Mucosa of stomach (tissue), 1 donor: ENCODE measurements around the gene GRM7.

ENCODE experiments used
- H3K27me3 ChIP-seq: one replicate; pipeline ENCODE4 v1.7.0; 2013; ENCODE audit warnings: mild to moderate bottlenecking, low read length; ENCODE audit not compliant: control insufficient read depth, insufficient read depth
- H3K36me3 ChIP-seq: one replicate; pipeline ENCODE4 v1.7.0; 2013; ENCODE audit warnings: low read length; ENCODE audit not compliant: control insufficient read depth, insufficient read depth
- H3K4me1 ChIP-seq: one replicate; pipeline ENCODE4 v1.7.0; 2013; ENCODE audit warnings: mild to moderate bottlenecking, low read length; ENCODE audit not compliant: control insufficient read depth, insufficient read depth
- H3K4me3 ChIP-seq: one replicate; pipeline ENCODE4 v1.7.0; 2013; ENCODE audit warnings: low read length
- H3K9ac ChIP-seq: one replicate; pipeline ENCODE4 v1.7.0; 2013; ENCODE audit warnings: mild to moderate bottlenecking, low read length, moderate library complexity
- H3K9me3 ChIP-seq: one replicate; pipeline ENCODE4 v1.7.0; 2013; ENCODE audit warnings: mild to moderate bottlenecking, low read length, moderate library complexity; ENCODE audit not compliant: control insufficient read depth
- donor health status: Pancreatic carcinoma.

GRM7 gene

GRCh38 chr3:7207928-7208327, 347.0 kb downstream of the GRM7 start:
- Histone ChIP-seq H3K9me3 (no peaks in the 10 kb centered on the region), H3K4me1 (no peaks in the 10 kb centered on the region), H3K27me3 (no peaks in the 10 kb centered on the region), H3K36me3 (no peaks in the 10 kb centered on the region), H3K4me3 (no peak overlapping the region), H3K9ac (no peak overlapping the region)

- no peak overlapping the region for H3K4me3 ChIP-seq
- H3K9me3 ChIP-seq = no peaks in the 10 kb centered on the region
- H3K27me3 ChIP-seq = no peaks in the 10 kb centered on the region
- no peak overlapping the region for H3K9ac ChIP-seq
- no peaks in the 10 kb centered on the region for H3K4me1 ChIP-seq
- no peaks in the 10 kb centered on the region for H3K36me3 ChIP-seq
Observed at GRCh38 chr3:7209098-7209497, 348.2 kb downstream of the GRM7 start.

- Histone ChIP-seq H3K9ac (no peak overlapping the region), H3K36me3 (no peaks in the 10 kb centered on the region), H3K9me3 (no peaks in the 10 kb centered on the region), H3K4me1 (no peaks in the 10 kb centered on the region), H3K27me3 (no peaks in the 10 kb centered on the region), H3K4me3 (no peak overlapping the region)
Observed at GRCh38 chr3:7211740-7212139, 350.8 kb downstream of the GRM7 start.

GRCh38 chr3:7215706-7216105, 354.8 kb downstream of the GRM7 start:
- H3K36me3 ChIP-seq = no peaks in the 10 kb centered on the region
- H3K9ac ChIP-seq = no peak overlapping the region
- H3K4me1 ChIP-seq = no peaks in the 10 kb centered on the region
- H3K4me3 ChIP-seq = no peak overlapping the region
- no peaks in the 10 kb centered on the region for H3K27me3 ChIP-seq
- no peaks in the 10 kb centered on the region for H3K9me3 ChIP-seq

GRCh38 chr3:7226393-7226792, 365.5 kb downstream of the GRM7 start:
- H3K4me3 ChIP-seq = no peak overlapping the region
- H3K4me1 ChIP-seq = no peaks in the 10 kb centered on the region
- H3K36me3 ChIP-seq = no peaks in the 10 kb centered on the region
- H3K9me3 ChIP-seq = no peaks in the 10 kb centered on the region
- H3K27me3 ChIP-seq = no peaks in the 10 kb centered on the region
- no peak overlapping the region for H3K9ac ChIP-seq

- H3K4me3 ChIP-seq = no peak overlapping the region
- no peaks in the 10 kb centered on the region for H3K36me3 ChIP-seq
- H3K4me1 ChIP-seq = no peaks in the 10 kb centered on the region
- no peaks in the 10 kb centered on the region for H3K9me3 ChIP-seq
- no peaks in the 10 kb centered on the region for H3K27me3 ChIP-seq
- H3K9ac ChIP-seq = no peak overlapping the region
Observed at GRCh38 chr3:7238565-7239295, 377.8 kb downstream of the GRM7 start.

- no peak overlapping the region for H3K4me3 ChIP-seq
- no peaks in the 10 kb centered on the region for H3K4me1 ChIP-seq
- H3K27me3 ChIP-seq = no peaks in the 10 kb centered on the region
- no peak overlapping the region for H3K9ac ChIP-seq
- no peaks in the 10 kb centered on the region for H3K36me3 ChIP-seq
- no peaks in the 10 kb centered on the region for H3K9me3 ChIP-seq
Observed at GRCh38 chr3:7241584-7242302, 380.8 kb downstream of the GRM7 start.

- H3K36me3 ChIP-seq = no peaks in the 10 kb centered on the region
- H3K4me1 ChIP-seq = no peaks in the 10 kb centered on the region
- no peaks in the 10 kb centered on the region for H3K27me3 ChIP-seq
- H3K9ac ChIP-seq = no peak overlapping the region
- no peaks in the 10 kb centered on the region for H3K9me3 ChIP-seq
- H3K4me3 ChIP-seq = no peak overlapping the region
Observed at GRCh38 chr3:7242303-7242635, 381.4 kb downstream of the GRM7 start.

GRCh38 chr3:7249493-7250076, 388.7 kb downstream of the GRM7 start:
- no peaks in the 10 kb centered on the region for H3K4me1 ChIP-seq
- H3K9me3 ChIP-seq = no peaks in the 10 kb centered on the region
- H3K36me3 ChIP-seq = no peaks in the 10 kb centered on the region
- no peak overlapping the region for H3K4me3 ChIP-seq
- H3K27me3 ChIP-seq = no peaks in the 10 kb centered on the region
- no peak overlapping the region for H3K9ac ChIP-seq

GRCh38 chr3:7254251-7254650, 393.3 kb downstream of the GRM7 start:
- Histone ChIP-seq H3K36me3 (no peaks in the 10 kb centered on the region), H3K4me3 (no peak overlapping the region), H3K9ac (no peak overlapping the region), H3K4me1 (no peaks in the 10 kb centered on the region), H3K9me3 (no peaks in the 10 kb centered on the region), H3K27me3 (no peaks in the 10 kb centered on the region)

GRCh38 chr3:7260975-7261374, 400.1 kb downstream of the GRM7 start:
- H3K4me1 ChIP-seq = no peaks in the 10 kb centered on the region
- no peaks in the 10 kb centered on the region for H3K27me3 ChIP-seq

GRCh38 chr3:7263347-7264195, 402.7 kb downstream of the GRM7 start:
- Histone ChIP-seq H3K9ac (no peak overlapping the region), H3K36me3 (no peaks in the 10 kb centered on the region), H3K27me3 (no peaks in the 10 kb centered on the region), H3K4me1 (no peaks in the 10 kb centered on the region), H3K4me3 (no peak overlapping the region), H3K9me3 (no peaks in the 10 kb centered on the region)

More at GRCh38 chr3:7260975-7261374, 400.1 kb downstream of the GRM7 start:
- no peak overlapping the region for H3K4me3 ChIP-seq
- H3K9me3 ChIP-seq = no peaks in the 10 kb centered on the region
- H3K9ac ChIP-seq = no peak overlapping the region
- H3K36me3 ChIP-seq = no peaks in the 10 kb centered on the region
